ENCODE results near the gene DNAJB13.

Gene DNAJB13

GRCh38 chr11:73950869-73951710 is at the start of gene DNAJB13:
Gene DNAJB13, plus strand, starts transcription at chr11:73951026. Its CDS starts 44 bp downstream, at chr11:73951070.
- Histone ChIP-seq H3K27ac (ENCODE audit: low read depth, low read length) (no peak within 1 kb of the TSS), H3K9me3 (ENCODE audit: control insufficient read depth in 1 of 2, low read length in 2 of 2) (no peaks in the 10 kb centered on the region), H3K9ac (ENCODE audit: low read depth in 1 of 2, low read length in 2 of 2) (no peak within 1 kb of the TSS), H3K27me3 (ENCODE audit: control insufficient read depth in 1 of 2, insufficient read depth in 2 of 2, low read length in 2 of 2) (no peaks in the 10 kb centered on the region), H3K4me3 (ENCODE audit: low read depth in 1 of 2, low read length in 2 of 2) (no peak within 1 kb of the TSS), H3K4me1 (ENCODE audit: control insufficient read depth in 1 of 2, insufficient read depth in 2 of 2, low read length in 2 of 2) (peaks cover 0 to 5% of the 10 kb centered on the region in 2 donors), H3K36me3 (ENCODE audit: control insufficient read depth in 1 of 2, insufficient read depth in 2 of 2, low read length in 2 of 2) (no peaks in the 10 kb centered on the region)

DNA sequence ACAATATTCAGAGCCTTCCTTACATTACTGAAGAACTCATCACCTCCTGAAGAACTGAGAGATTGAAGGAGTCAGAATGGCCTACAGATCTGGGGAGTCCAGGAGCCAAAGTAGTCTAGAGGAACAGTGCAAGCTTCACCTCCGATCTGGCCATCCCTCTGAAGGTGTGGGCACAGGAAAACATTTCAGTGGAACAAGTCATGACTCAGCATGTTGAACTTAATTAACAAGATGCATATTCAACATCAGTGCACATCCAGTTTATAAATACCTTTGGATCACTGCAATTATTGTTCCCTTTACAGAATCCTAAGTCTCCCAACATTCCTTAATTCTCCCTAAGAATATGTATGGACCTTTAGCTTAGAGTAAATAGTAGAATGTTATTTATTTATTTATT is 48.5 kb upstream of the DNAJB13 start:
- no peaks in the 10 kb centered on the region for H3K4me1 ChIP-seq (ENCODE audit: control insufficient read depth in 1 of 2, insufficient read depth in 2 of 2, low read length in 2 of 2)

GRCh38 chr11:73907191-73907590 is 43.6 kb upstream of the DNAJB13 start:
- Histone ChIP-seq H3K36me3 (ENCODE audit: control insufficient read depth in 1 of 2, insufficient read depth in 2 of 2, low read length in 2 of 2) (peaks cover 11 to 42% of the 10 kb centered on the region in 2 donors), H3K27me3 (ENCODE audit: control insufficient read depth in 1 of 2, insufficient read depth in 2 of 2, low read length in 2 of 2) (no peaks in the 10 kb centered on the region), H3K27ac (ENCODE audit: low read depth, low read length) (no peak overlapping the region), H3K9me3 (ENCODE audit: control insufficient read depth in 1 of 2, low read length in 2 of 2) (no peaks in the 10 kb centered on the region), H3K4me1 (ENCODE audit: control insufficient read depth in 1 of 2, insufficient read depth in 2 of 2, low read length in 2 of 2) (peaks cover 2 to 3% of the 10 kb centered on the region in 2 donors), H3K9ac (ENCODE audit: low read depth in 1 of 2, low read length in 2 of 2) (no peak overlapping the region), H3K4me3 (ENCODE audit: low read depth in 1 of 2, low read length in 2 of 2) (no peak overlapping the region)

More for the DNA sequence above, 48.5 kb upstream of the DNAJB13 start:
- no peak overlapping the region for H3K27ac ChIP-seq (ENCODE audit: low read depth, low read length)
- no peaks in the 10 kb centered on the region for H3K27me3 ChIP-seq (ENCODE audit: control insufficient read depth in 1 of 2, insufficient read depth in 2 of 2, low read length in 2 of 2)
- H3K36me3 ChIP-seq (ENCODE audit: control insufficient read depth in 1 of 2, insufficient read depth in 2 of 2, low read length in 2 of 2), result peaks cover 16 to 30% of the 10 kb centered on the region in 2 donors
- no peak overlapping the region for H3K9ac ChIP-seq (ENCODE audit: low read depth in 1 of 2, low read length in 2 of 2)
- no peaks in the 10 kb centered on the region for H3K9me3 ChIP-seq (ENCODE audit: control insufficient read depth in 1 of 2, low read length in 2 of 2)
- no peak overlapping the region for H3K4me3 ChIP-seq (ENCODE audit: low read depth in 1 of 2, low read length in 2 of 2)

DNA sequence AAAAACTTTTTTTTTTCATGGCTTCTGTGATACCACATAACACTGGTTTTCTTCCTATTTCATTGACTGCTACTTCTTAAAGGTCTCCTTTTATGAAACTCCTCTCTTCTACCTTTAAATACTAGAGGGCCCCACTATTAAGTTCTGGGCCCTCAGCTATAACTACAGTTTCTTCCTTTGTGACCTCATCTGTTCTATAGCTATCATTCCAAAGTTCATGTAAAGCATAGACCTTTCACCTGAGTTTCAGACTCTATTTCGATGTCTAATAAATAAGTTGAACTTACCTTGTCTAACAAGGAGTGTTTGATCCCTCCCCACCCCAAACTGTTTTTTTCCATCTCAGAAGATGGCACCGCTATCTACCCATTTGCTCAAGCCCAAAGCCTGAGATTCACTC is 38.8 kb upstream of the DNAJB13 start:
- Histone ChIP-seq H3K27me3 (ENCODE audit: control insufficient read depth in 1 of 2, insufficient read depth in 2 of 2, low read length in 2 of 2) (no peaks in the 10 kb centered on the region), H3K36me3 (ENCODE audit: control insufficient read depth in 1 of 2, insufficient read depth in 2 of 2, low read length in 2 of 2) (peaks cover 9 to 49% of the 10 kb centered on the region in 2 donors), H3K4me1 (ENCODE audit: control insufficient read depth in 1 of 2, insufficient read depth in 2 of 2, low read length in 2 of 2) (peaks cover 7 to 18% of the 10 kb centered on the region in 2 donors), H3K9me3 (ENCODE audit: control insufficient read depth in 1 of 2, low read length in 2 of 2) (no peaks in the 10 kb centered on the region), H3K4me3 (ENCODE audit: low read depth in 1 of 2, low read length in 2 of 2) (no peak overlapping the region), H3K9ac (ENCODE audit: low read depth in 1 of 2, low read length in 2 of 2) (no peak overlapping the region), H3K27ac (ENCODE audit: low read depth, low read length) (no peak overlapping the region)

GRCh38 chr11:73913472-73913871 is 37.4 kb upstream of the DNAJB13 start:
- Histone ChIP-seq H3K9ac (ENCODE audit: low read depth in 1 of 2, low read length in 2 of 2) (no peak overlapping the region), H3K4me1 (ENCODE audit: control insufficient read depth in 1 of 2, insufficient read depth in 2 of 2, low read length in 2 of 2) (peaks cover 7 to 18% of the 10 kb centered on the region in 2 donors), H3K4me3 (ENCODE audit: low read depth in 1 of 2, low read length in 2 of 2) (no peak overlapping the region), H3K9me3 (ENCODE audit: control insufficient read depth in 1 of 2, low read length in 2 of 2) (no peaks in the 10 kb centered on the region), H3K27ac (ENCODE audit: low read depth, low read length) (no peak overlapping the region), H3K27me3 (ENCODE audit: control insufficient read depth in 1 of 2, insufficient read depth in 2 of 2, low read length in 2 of 2) (no peaks in the 10 kb centered on the region), H3K36me3 (ENCODE audit: control insufficient read depth in 1 of 2, insufficient read depth in 2 of 2, low read length in 2 of 2) (peaks cover 4 to 54% of the 10 kb centered on the region in 2 donors)

GRCh38 chr11:73914284-73914683 is 36.5 kb upstream of the DNAJB13 start:
- Histone ChIP-seq H3K36me3 (ENCODE audit: control insufficient read depth in 1 of 2, insufficient read depth in 2 of 2, low read length in 2 of 2) (peaks cover 8 to 59% of the 10 kb centered on the region in 2 donors), H3K27ac (ENCODE audit: low read depth, low read length) (no peak overlapping the region), H3K4me3 (ENCODE audit: low read depth in 1 of 2, low read length in 2 of 2) (no peak overlapping the region)

DNA sequence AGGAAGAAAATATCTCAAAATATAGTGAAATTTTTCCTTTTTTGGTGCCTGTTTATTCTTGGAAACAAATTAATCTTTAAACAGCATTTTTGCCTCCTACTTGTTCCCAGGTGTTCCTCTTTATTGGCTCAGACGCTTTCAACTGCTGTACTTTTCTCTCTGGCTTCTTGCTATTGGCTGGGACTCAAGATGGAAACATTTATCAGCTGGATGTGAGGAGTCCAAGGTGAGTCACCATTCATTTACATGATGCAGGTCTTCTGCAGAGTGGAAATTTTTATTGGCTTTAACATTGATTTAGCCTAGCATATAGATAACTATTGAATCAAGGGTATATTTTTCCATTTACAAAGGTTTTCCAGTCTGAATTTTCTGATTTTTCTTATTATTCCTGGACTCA is 34.4 kb upstream of the DNAJB13 start:
- no peak overlapping the region for H3K27ac ChIP-seq (ENCODE audit: low read depth, low read length)
- H3K36me3 ChIP-seq (ENCODE audit: control insufficient read depth in 1 of 2, insufficient read depth in 2 of 2, low read length in 2 of 2), result peaks cover 10 to 50% of the 10 kb centered on the region in 2 donors

More at GRCh38 chr11:73914284-73914683, 36.5 kb upstream of the DNAJB13 start:
- Histone ChIP-seq H3K27me3 (ENCODE audit: control insufficient read depth in 1 of 2, insufficient read depth in 2 of 2, low read length in 2 of 2) (no peaks in the 10 kb centered on the region), H3K9ac (ENCODE audit: low read depth in 1 of 2, low read length in 2 of 2) (no peak overlapping the region), H3K9me3 (ENCODE audit: control insufficient read depth in 1 of 2, low read length in 2 of 2) (no peaks in the 10 kb centered on the region), H3K4me1 (ENCODE audit: control insufficient read depth in 1 of 2, insufficient read depth in 2 of 2, low read length in 2 of 2) (peaks cover 7 to 18% of the 10 kb centered on the region in 2 donors)

DNA sequence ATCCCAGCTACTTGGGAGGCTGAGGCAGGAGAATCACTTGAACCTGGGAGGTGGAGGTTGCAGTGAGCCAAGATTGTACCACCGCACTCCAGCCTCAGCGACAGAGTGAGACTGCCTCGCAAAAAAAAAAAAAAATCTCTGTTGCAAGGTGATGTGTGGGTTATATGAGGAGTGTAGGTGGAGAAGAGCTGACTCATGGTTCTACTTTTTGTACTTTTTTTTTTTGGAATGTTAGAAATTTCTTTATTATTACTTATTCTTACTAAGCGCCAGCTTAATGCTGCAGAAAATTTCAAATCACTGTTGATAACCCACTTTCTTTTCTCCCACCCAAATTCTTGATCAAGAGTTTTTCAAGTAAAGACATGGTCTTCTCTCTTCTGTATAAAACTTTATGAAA is 29.6 kb upstream of the DNAJB13 start:
- no peak overlapping the region for H3K27ac ChIP-seq (ENCODE audit: low read depth, low read length)
- H3K9me3 ChIP-seq (ENCODE audit: control insufficient read depth in 1 of 2, low read length in 2 of 2), result no peaks in the 10 kb centered on the region
- peaks cover 13 to 44% of the 10 kb centered on the region in 2 donors for H3K36me3 ChIP-seq (ENCODE audit: control insufficient read depth in 1 of 2, insufficient read depth in 2 of 2, low read length in 2 of 2)
- H3K9ac ChIP-seq (ENCODE audit: low read depth in 1 of 2, low read length in 2 of 2), result no peak overlapping the region
- no peaks in the 10 kb centered on the region for H3K4me1 ChIP-seq (ENCODE audit: control insufficient read depth in 1 of 2, insufficient read depth in 2 of 2, low read length in 2 of 2)
- no peak overlapping the region for H3K4me3 ChIP-seq (ENCODE audit: low read depth in 1 of 2, low read length in 2 of 2)
- no peaks in the 10 kb centered on the region for H3K27me3 ChIP-seq (ENCODE audit: control insufficient read depth in 1 of 2, insufficient read depth in 2 of 2, low read length in 2 of 2)

More for the DNA sequence above, 34.4 kb upstream of the DNAJB13 start:
- Histone ChIP-seq H3K9me3 (ENCODE audit: control insufficient read depth in 1 of 2, low read length in 2 of 2) (no peaks in the 10 kb centered on the region), H3K4me3 (ENCODE audit: low read depth in 1 of 2, low read length in 2 of 2) (no peak overlapping the region), H3K4me1 (ENCODE audit: control insufficient read depth in 1 of 2, insufficient read depth in 2 of 2, low read length in 2 of 2) (peaks cover 7 to 18% of the 10 kb centered on the region in 2 donors), H3K9ac (ENCODE audit: low read depth in 1 of 2, low read length in 2 of 2) (no peak overlapping the region), H3K27me3 (ENCODE audit: control insufficient read depth in 1 of 2, insufficient read depth in 2 of 2, low read length in 2 of 2) (no peaks in the 10 kb centered on the region)

DNA sequence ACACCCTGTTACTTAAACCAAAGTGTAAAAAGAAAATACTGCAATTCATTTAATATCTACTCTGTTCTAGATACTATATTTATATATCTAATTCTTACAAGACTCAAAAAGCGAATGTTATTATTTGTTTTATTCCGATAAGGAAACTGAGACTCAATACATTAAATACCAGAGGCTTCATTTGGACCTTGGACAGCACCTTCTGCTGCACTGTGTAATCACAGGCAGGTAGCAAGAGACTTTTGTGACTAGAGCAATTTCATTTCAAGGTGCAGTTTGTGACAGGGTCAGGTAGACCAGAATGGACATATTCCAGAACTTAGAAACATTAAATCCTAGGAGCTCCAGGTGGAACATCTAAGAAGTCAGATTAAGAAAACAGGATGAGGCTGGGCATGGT is 21.4 kb upstream of the DNAJB13 start:
- Histone ChIP-seq H3K9me3 (ENCODE audit: control insufficient read depth in 1 of 2, low read length in 2 of 2) (no peaks in the 10 kb centered on the region), H3K27me3 (ENCODE audit: control insufficient read depth in 1 of 2, insufficient read depth in 2 of 2, low read length in 2 of 2) (no peaks in the 10 kb centered on the region), H3K36me3 (ENCODE audit: control insufficient read depth in 1 of 2, insufficient read depth in 2 of 2, low read length in 2 of 2) (peaks cover 16 to 59% of the 10 kb centered on the region in 2 donors), H3K9ac (ENCODE audit: low read depth in 1 of 2, low read length in 2 of 2) (no peak overlapping the region), H3K27ac (ENCODE audit: low read depth, low read length) (no peak overlapping the region), H3K4me3 (ENCODE audit: low read depth in 1 of 2, low read length in 2 of 2) (no peak overlapping the region), H3K4me1 (ENCODE audit: control insufficient read depth in 1 of 2, insufficient read depth in 2 of 2, low read length in 2 of 2) (no peaks in the 10 kb centered on the region)

GRCh38 chr11:73931039-73931645 is 19.7 kb upstream of the DNAJB13 start:
- no peak overlapping the region for H3K9ac ChIP-seq (ENCODE audit: low read depth in 1 of 2, low read length in 2 of 2)

More at GRCh38 chr11:73931039-73931645, 19.7 kb upstream of the DNAJB13 start:
- H3K9me3 ChIP-seq (ENCODE audit: control insufficient read depth in 1 of 2, low read length in 2 of 2), result no peaks in the 10 kb centered on the region
- H3K4me1 ChIP-seq (ENCODE audit: control insufficient read depth in 1 of 2, insufficient read depth in 2 of 2, low read length in 2 of 2), result no peaks in the 10 kb centered on the region
- H3K27ac ChIP-seq (ENCODE audit: low read depth, low read length), result no peak overlapping the region
- no peak overlapping the region for H3K4me3 ChIP-seq (ENCODE audit: low read depth in 1 of 2, low read length in 2 of 2)
- H3K27me3 ChIP-seq (ENCODE audit: control insufficient read depth in 1 of 2, insufficient read depth in 2 of 2, low read length in 2 of 2), result no peaks in the 10 kb centered on the region
- peaks cover 14 to 52% of the 10 kb centered on the region in 2 donors for H3K36me3 ChIP-seq (ENCODE audit: control insufficient read depth in 1 of 2, insufficient read depth in 2 of 2, low read length in 2 of 2)

All from duodenal mucosa (tissue), 2 donors.